ENCODE results near the gene PCDHGC3.
A peak's percentile ranks its signal among the peaks of the same experiment; 100 is the strongest.

PCDHGC3 gene

GRCh38 chr5:141508798-141509611, 33.2 kb downstream of the PCDHGC3 start:
- no peak for DNase-seq (ENCODE audit: low spot score)

- no peak for DNase-seq (ENCODE audit: low spot score)
These were observed 34.4 kb downstream of the PCDHGC3 start for GRCh38 chr5:141510160-141510559.

GRCh38 chr5:141510850-141511601, 35.3 kb downstream of the PCDHGC3 start:
- no peak for DNase-seq (ENCODE audit: low spot score)

- DNase-seq (ENCODE audit: low spot score), result no peak
These were observed 36.1 kb downstream of the PCDHGC3 start for GRCh38 chr5:141511771-141512325.

GRCh38 chr5:141512390-141512910, 36.7 kb downstream of the PCDHGC3 start:
- DNase-seq (ENCODE audit: low spot score), result peak; percentile 83

- no peak for DNase-seq (ENCODE audit: low spot score)
These were observed 37.3 kb downstream of the PCDHGC3 start for GRCh38 chr5:141512911-141513626.

GRCh38 chr5:141513627-141514329, 38.0 kb downstream of the PCDHGC3 start:
- DNase-seq (ENCODE audit: low spot score), result no peak

GRCh38 chr5:141514330-141515133, 38.8 kb downstream of the PCDHGC3 start:
- DNase-seq (ENCODE audit: low spot score), result no peak

GRCh38 chr5:141515141-141515540, 39.4 kb downstream of the PCDHGC3 start:
- no peak for DNase-seq (ENCODE audit: low spot score)

GRCh38 chr5:141515946-141516671, 40.3 kb downstream of the PCDHGC3 start:
- DNase-seq (ENCODE audit: low spot score), result no peak

- DNase-seq (ENCODE audit: low spot score), result no peak
These were observed 40.9 kb downstream of the PCDHGC3 start for GRCh38 chr5:141516672-141517025.

GRCh38 chr5:141517312-141517711, 41.5 kb downstream of the PCDHGC3 start:
- DNase-seq (ENCODE audit: low spot score), result no peak

GRCh38 chr5:141517880-141518617, 42.3 kb downstream of the PCDHGC3 start:
- no peak for DNase-seq (ENCODE audit: low spot score)

GRCh38 chr5:141518618-141519015, 42.9 kb downstream of the PCDHGC3 start:
- no peak for DNase-seq (ENCODE audit: low spot score)

- no peak for DNase-seq (ENCODE audit: low spot score)
These were observed 44.1 kb downstream of the PCDHGC3 start for GRCh38 chr5:141519605-141520565.

- DNase-seq (ENCODE audit: low spot score), result no peak
These were observed 45.5 kb downstream of the PCDHGC3 start for GRCh38 chr5:141521244-141521781.

- no peak for DNase-seq (ENCODE audit: low spot score)
These were observed 46.5 kb downstream of the PCDHGC3 start for GRCh38 chr5:141522301-141522700.

GRCh38 chr5:141523991-141524390, 48.2 kb downstream of the PCDHGC3 start:
- no peak for DNase-seq (ENCODE audit: low spot score)

All from hematopoietic multipotent progenitor cell treated with erythropoietin and hydrocortisone succinate and interleukin-3 and kit ligand, for 17 days (in vitro differentiated cells).